Kidney (tissue), 14 donors: Measurements from ENCODE around the gene TBC1D1. TPM values are rescaled to one million over a fixed set of nuclear protein-coding genes. Genes with fewer than 3 reads are reported as not detected.
"Not testable (repeated sequence)": the region's sequence is repeated elsewhere in the genome, so short reads cannot be mapped to it uniquely, and the experiment has no call there.

Source experiments
- DNase-seq, 5 donors: peaks; one replicate each; pipeline ENCODE4 v3.0.0-alpha.2; 2013 to 2020
- FAIRE-seq: peaks from 2 replicates; lab custom pipeline; 2012; peaks lifted over from hg19 to GRCh38; lab: Jason Lieb, UNC
- H3K27ac ChIP-seq, 2 donors: one replicate each; pipeline ENCODE4 v1.7.0; 2013; ENCODE audit warnings: low read depth in 2 of 2, low read length in 2 of 2, inconsistent platforms in 1 of 2
- H3K27me3 ChIP-seq: one replicate; pipeline ENCODE4 v1.7.1; 2013; ENCODE audit warnings: low read length, inconsistent platforms; ENCODE audit not compliant: control insufficient read depth, insufficient read depth
- H3K36me3 ChIP-seq, 3 donors: one replicate each; pipeline versions ENCODE4 v1.7.0 to v1.7.1; 2013; ENCODE audit warnings: low read length in 3 of 3, control low read depth in 1 of 3, inconsistent platforms in 1 of 3; ENCODE audit not compliant: insufficient read depth in 3 of 3, control insufficient read depth in 2 of 3
- H3K4me1 ChIP-seq, 3 donors: one replicate each; pipeline versions ENCODE4 v1.7.0 to v1.7.1; 2013; ENCODE audit warnings: low read length in 3 of 3, inconsistent platforms in 1 of 3, low read depth in 1 of 3; ENCODE audit not compliant: control insufficient read depth in 2 of 3, insufficient read depth in 2 of 3
- H3K4me3 ChIP-seq, 3 donors: one replicate each; pipeline versions ENCODE4 v1.7.0 to v1.8.1; 2013; ENCODE audit warnings: low read length in 3 of 3, control low read depth in 1 of 3, inconsistent platforms in 1 of 3
- H3K9ac ChIP-seq, 3 donors: one replicate each; pipeline versions ENCODE4 v1.7.0 to v1.7.1; 2013; ENCODE audit warnings: low read length in 3 of 3, control low read depth in 1 of 3, inconsistent platforms in 1 of 3
- H3K9me3 ChIP-seq, 3 donors: one replicate each; pipeline versions ENCODE4 v1.7.0 to v1.7.1; 2013; ENCODE audit warnings: low read length in 3 of 3, control low read depth in 1 of 3, inconsistent platforms in 1 of 3; ENCODE audit not compliant: control insufficient read depth in 2 of 3, insufficient read depth in 1 of 3
- intact Hi-C: fragments of 100-400 bp; cut with DNase I; formaldehyde crosslinking; loops from one replicate; pipeline ENCODE4 v1.11.1; 2022
- polyA plus RNA-seq: library from polyadenylated mRNA; stranded (reverse); fragments of 350-450 nt; fragmentation: Illumina TruSeq; extraction: RNeasy Lipid Tissue Mini Kit (QIAGEN cat#74804); gene quantifications from one replicate; pipeline ENCODE4 v1.2.3, GENCODE V29; 2014; ENCODE audit warnings: low read depth, low replicate concordance; ENCODE audit not compliant: insufficient read depth
- total RNA-seq: library from RNA; stranded (reverse); fragmentation: NEBNext Ultra II Directional; extraction: Animal tissue kit (Norgen Biotek cat#: 25700); gene quantifications from one replicate; pipeline ENCODE4 v1.2.1, GENCODE V29; 2021
- TF ChIP-seq, protein P1 (sequence below): IDR thresholded peaks from 3 replicates; pipeline ENCODE4 v1.5.1; 2012; ENCODE audit warnings: mild to moderate bottlenecking, moderate library complexity, borderline replicate concordance; ENCODE audit not compliant: insufficient read depth; ENCODE audit errors: extremely low read depth
- donor health status: control.
- donor health status: control.
- donor health status: control.
- donor health status: control.
- donor health status: control.
- donor health status: DM: yes; HTN: yes; CAD: no.
- donor health status: Normal renal cell carcinoma (clear cell type).

The TBC1D1 gene
- total and polyA plus RNA-seq, 2 donors from 2014 or later = 170 to 182 TPM

GRCh38 chr4:37971202-37971601 is 80.3 kb downstream of the TBC1D1 start:
- no peak overlapping the region for H3K9ac ChIP-seq
- H3K27ac ChIP-seq = peak overlapping the region; percentile 18 to 54
- TF ChIP-seq, protein P1, sequence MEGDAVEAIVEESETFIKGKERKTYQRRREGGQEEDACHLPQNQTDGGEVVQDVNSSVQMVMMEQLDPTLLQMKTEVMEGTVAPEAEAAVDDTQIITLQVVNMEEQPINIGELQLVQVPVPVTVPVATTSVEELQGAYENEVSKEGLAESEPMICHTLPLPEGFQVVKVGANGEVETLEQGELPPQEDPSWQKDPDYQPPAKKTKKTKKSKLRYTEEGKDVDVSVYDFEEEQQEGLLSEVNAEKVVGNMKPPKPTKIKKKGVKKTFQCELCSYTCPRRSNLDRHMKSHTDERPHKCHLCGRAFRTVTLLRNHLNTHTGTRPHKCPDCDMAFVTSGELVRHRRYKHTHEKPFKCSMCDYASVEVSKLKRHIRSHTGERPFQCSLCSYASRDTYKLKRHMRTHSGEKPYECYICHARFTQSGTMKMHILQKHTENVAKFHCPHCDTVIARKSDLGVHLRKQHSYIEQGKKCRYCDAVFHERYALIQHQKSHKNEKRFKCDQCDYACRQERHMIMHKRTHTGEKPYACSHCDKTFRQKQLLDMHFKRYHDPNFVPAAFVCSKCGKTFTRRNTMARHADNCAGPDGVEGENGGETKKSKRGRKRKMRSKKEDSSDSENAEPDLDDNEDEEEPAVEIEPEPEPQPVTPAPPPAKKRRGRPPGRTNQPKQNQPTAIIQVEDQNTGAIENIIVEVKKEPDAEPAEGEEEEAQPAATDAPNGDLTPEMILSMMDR = no peak

DNA sequence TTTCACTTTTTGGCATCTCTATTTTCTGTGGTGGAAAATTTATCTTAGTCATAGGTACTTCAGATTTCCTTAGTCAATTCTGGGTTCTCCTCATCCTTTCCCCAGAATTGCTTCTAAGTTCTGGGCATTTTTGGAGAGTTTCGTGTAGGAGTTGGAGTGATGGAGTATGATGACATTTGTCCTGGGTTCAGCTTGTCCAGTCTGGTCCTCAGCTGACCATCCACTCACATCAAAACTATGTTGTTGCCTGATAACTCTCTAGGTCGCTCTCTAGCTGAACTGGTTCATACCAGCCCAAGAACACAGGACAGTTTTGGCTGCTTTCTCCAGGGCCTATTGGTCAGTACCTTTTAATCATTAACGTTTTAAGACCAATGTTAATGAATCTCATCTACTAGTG is 82.6 kb downstream of the TBC1D1 start:
- intact Hi-C loops = no loop called here
- Histone ChIP-seq H3K4me1 (peaks cover 0 to 23% (median 19%) of the 10 kb centered on the region in 3 donors), H3K9me3 (no peaks in the 10 kb centered on the region), H3K27me3 (no peaks in the 10 kb centered on the region), H3K4me3 (no peak overlapping the region), H3K9ac (no peak overlapping the region), H3K27ac (peak overlapping the region; percentile 63 to 78), H3K36me3 (no peaks in the 10 kb centered on the region)
- TF ChIP-seq, protein P1 = no peak
- DNase-seq = no peak
- FAIRE-seq = peak; percentile 46

More at GRCh38 chr4:37971202-37971601, 80.3 kb downstream of the TBC1D1 start:
- peaks cover 0 to 18% (median 12%) of the 10 kb centered on the region in 3 donors for H3K4me1 ChIP-seq
- no peak for DNase-seq
- intact Hi-C loops = no loop called here
- no peak for FAIRE-seq
- H3K36me3 ChIP-seq = no peaks in the 10 kb centered on the region
- H3K9me3 ChIP-seq = no peaks in the 10 kb centered on the region
- H3K27me3 ChIP-seq = no peaks in the 10 kb centered on the region
- H3K4me3 ChIP-seq = no peak overlapping the region

DNA sequence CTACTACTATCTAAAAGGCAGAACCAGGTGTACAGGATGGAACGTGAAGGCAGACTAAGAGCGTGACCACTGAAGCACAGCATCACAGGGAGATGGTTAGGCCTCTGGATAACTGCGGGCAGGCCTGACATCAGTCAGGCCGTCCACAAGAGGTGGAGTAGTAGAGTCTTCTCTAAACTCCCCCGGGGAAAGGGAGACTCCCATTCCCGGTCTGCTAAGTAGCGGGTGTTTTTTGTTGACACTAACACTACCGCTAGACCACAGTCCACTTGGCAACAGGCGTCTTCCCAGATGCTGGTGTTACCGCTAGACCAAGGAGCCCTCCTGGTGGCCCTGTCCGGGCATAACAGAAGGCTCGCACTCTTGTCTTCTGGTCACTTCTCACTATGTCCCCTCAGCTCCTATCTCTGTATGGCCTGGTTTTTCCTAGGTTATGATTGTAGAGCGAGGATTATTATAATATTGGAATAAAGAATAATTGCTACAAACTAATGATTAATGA is 84.5 kb downstream of the TBC1D1 start:
- H3K27me3 ChIP-seq, H3K9ac ChIP-seq, DNase-seq, FAIRE-seq, H3K36me3 ChIP-seq, H3K4me3 ChIP-seq, H3K9me3 ChIP-seq, intact Hi-C loops: not testable (repeated sequence)
- Histone ChIP-seq H3K4me1 (peaks cover 0 to 35% (median 27%) of the 10 kb centered on the region in 3 donors), H3K27ac (peak overlapping the region in 1 of 2 donors; percentile 13)

GRCh38 chr4:37976507-37976906 is 85.6 kb downstream of the TBC1D1 start:
- no peak for FAIRE-seq
- TF ChIP-seq, protein P1 = no peak
- intact Hi-C loops = no loop called here

More at GRCh38 chr4:37976507-37976906, 85.6 kb downstream of the TBC1D1 start:
- H3K36me3 ChIP-seq = no peaks in the 10 kb centered on the region
- DNase-seq = no peak
- H3K4me1 ChIP-seq = peaks cover under 1 to 35% (median 28%) of the 10 kb centered on the region in 3 donors
- no peaks in the 10 kb centered on the region for H3K9me3 ChIP-seq
- peak overlapping the region; percentile 38 to 69 (median 39) for H3K4me3 ChIP-seq
- H3K9ac ChIP-seq = peak overlapping the region; percentile 14 to 85 (median 60)
- peak overlapping the region; percentile 77 to 97 for H3K27ac ChIP-seq
- no peaks in the 10 kb centered on the region for H3K27me3 ChIP-seq
